ENCODE results near the gene ZYX.

Gene ZYX

DNA sequence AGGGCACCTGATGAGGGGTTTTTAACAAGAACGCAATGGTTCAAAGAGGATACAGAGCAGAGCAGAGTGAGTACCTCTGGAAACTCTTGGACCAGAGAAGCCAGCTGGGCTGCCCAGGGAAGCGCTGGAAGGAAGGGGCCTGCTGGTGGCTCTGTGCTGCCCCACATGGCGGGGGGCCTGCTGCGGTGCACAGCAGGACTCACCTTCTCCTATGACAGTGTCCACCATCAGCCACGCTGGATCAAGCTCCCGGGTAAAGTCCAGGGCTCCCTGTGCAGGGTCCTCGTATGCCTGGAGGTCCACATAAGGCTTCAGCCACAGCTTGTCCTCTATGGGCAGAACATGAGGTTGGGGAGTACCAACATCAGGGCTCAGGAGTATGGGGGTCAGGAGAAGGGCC is 15.0 kb downstream of the ZYX start:
- Histone ChIP-seq H4K91ac (ENCODE audit: low read depth, low read length, poor library complexity) (no peak overlapping the region), H3K27me3 (ENCODE audit: control insufficient read depth in 3 of 3, insufficient read depth in 3 of 3, low read depth in 1 of 3, low read length in 3 of 3) (no peaks in the 10 kb centered on the region), H2AK5ac (ENCODE audit: low read depth, low read length) (no peak overlapping the region), H3K9ac (ENCODE audit: low read depth, low read length, poor library complexity) (no peak overlapping the region), H3K27ac (replicated peaks; ENCODE audit: low read length) (no peak overlapping the region), H3K23ac (ENCODE audit: low read depth, low read length, poor library complexity) (no peak overlapping the region), H2BK5ac (ENCODE audit: low read length) (no peak overlapping the region), H3K18ac (ENCODE audit: low read length) (no peak overlapping the region), H3K9me3 (replicated peaks in 1 of 2; ENCODE audit: control insufficient read depth in 2 of 2, insufficient read depth in 1 of 2, low read depth in 1 of 2, low read length in 2 of 2) (no peaks in the 10 kb centered on the region), H2BK12ac (ENCODE audit: low read length) (no peak overlapping the region), H4K8ac (ENCODE audit: low read depth, low read length) (no peak overlapping the region), H3K4me2 (ENCODE audit: insufficient read depth, low read length, poor library complexity, severe bottlenecking) (no peak overlapping the region), H2AFZ (ENCODE audit: low read length) (no peak overlapping the region), H3K36me3 (replicated peaks in 1 of 2; ENCODE audit: control insufficient read depth in 2 of 2, insufficient read depth in 2 of 2, low read length in 2 of 2) (peaks cover 12 to 22% of the 10 kb centered on the region in 2 donors), H2BK120ac (ENCODE audit: low read depth, low read length) (no peak overlapping the region), H3K4me3 (ENCODE audit: low read length in 2 of 2) (no peak overlapping the region), H3K79me1 (ENCODE audit: low read depth, low read length) (no peaks in the 10 kb centered on the region), H3K4ac (ENCODE audit: low read length) (no peak overlapping the region), H3K4me1 (ENCODE audit: control insufficient read depth in 2 of 2, insufficient read depth in 1 of 2, low read depth in 1 of 2, low read length in 2 of 2) (peaks cover 0 to 3% of the 10 kb centered on the region in 2 donors), H2BK15ac (ENCODE audit: low read length) (no peak overlapping the region), H3K14ac (ENCODE audit: low read length) (no peak overlapping the region)
- no CpG with 5 or more reads among the region's 7 CpGs for WGBS, 2 donors (ENCODE audit: extremely low coverage in 2 of 2, insufficient read length in 2 of 2, insufficient replicate concordance in 1 of 2)
- no peak for DNase-seq (ENCODE audit: low spot score)

DNA sequence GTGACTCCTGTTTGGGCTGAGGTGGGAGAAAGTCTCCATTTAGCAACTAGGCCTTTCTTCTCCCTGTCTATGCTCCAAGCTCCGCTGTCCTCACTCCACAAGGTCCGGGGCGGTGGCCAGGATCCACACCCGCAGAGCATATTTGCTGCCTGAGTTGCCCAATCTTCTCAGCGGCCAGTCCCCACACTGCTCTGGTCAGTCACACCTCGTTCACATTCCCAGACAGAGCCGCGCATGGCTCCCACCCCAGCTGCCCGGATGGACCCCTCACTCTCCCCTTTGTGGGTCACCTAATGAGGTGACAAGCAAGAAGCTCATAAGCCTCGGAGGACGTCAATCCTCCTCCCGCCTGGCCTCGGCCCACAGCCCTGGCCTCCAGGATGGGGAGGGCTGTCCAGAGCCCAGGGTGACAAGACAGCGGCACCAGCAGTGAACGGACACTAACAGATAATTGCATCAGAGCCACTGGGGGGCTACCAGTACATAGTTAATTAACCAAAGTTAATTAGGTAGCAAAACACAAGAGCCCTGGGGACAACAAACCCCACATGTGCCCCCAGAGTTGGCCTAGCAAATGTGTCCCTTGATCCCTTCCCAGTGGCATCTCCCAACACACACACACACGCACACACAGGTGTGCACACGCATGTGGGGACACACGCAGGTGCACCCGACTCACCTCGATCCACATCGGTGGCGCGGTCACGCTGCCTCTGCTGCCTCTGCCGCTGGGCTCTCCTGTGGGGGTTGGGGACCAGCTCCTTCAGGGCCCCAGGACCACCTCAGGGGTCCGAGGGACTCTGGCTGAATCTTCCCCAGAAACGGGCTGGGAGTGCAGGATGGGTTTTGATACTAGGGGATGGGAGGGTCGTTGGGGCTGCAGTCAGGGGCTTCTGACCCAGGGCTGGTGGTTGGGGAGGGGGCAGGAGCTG is 15.7 kb downstream of the ZYX start:
- H3K9me3 ChIP-seq (replicated peaks in 1 of 2; ENCODE audit: control insufficient read depth in 2 of 2, insufficient read depth in 1 of 2, low read depth in 1 of 2, low read length in 2 of 2): no peaks in the 10 kb centered on the region
- H3K4me1 ChIP-seq (ENCODE audit: control insufficient read depth in 2 of 2, insufficient read depth in 1 of 2, low read depth in 1 of 2, low read length in 2 of 2): peaks cover 0 to 3% of the 10 kb centered on the region in 2 donors
- H2BK15ac ChIP-seq (ENCODE audit: low read length): no peak overlapping the region
- peaks cover 5 to 15% of the 10 kb centered on the region in 2 donors for H3K36me3 ChIP-seq (replicated peaks in 1 of 2; ENCODE audit: control insufficient read depth in 2 of 2, insufficient read depth in 2 of 2, low read length in 2 of 2)
- H3K4ac ChIP-seq (ENCODE audit: low read length): no peak overlapping the region
- H3K27ac ChIP-seq (replicated peaks; ENCODE audit: low read length): no peak overlapping the region
- H2BK120ac ChIP-seq (ENCODE audit: low read depth, low read length): no peak overlapping the region
- no peaks in the 10 kb centered on the region for H3K27me3 ChIP-seq (ENCODE audit: control insufficient read depth in 3 of 3, insufficient read depth in 3 of 3, low read depth in 1 of 3, low read length in 3 of 3)
- H2AFZ ChIP-seq (ENCODE audit: low read length): no peak overlapping the region
- no peak overlapping the region for H2BK5ac ChIP-seq (ENCODE audit: low read length)
- H2AK5ac ChIP-seq (ENCODE audit: low read depth, low read length): no peak overlapping the region
- no peak overlapping the region for H3K4me2 ChIP-seq (ENCODE audit: insufficient read depth, low read length, poor library complexity, severe bottlenecking)
- no CpG with 5 or more reads among the region's 28 CpGs for WGBS, 2 donors (ENCODE audit: extremely low coverage in 2 of 2, insufficient read length in 2 of 2, insufficient replicate concordance in 1 of 2)
- no peak overlapping the region for H3K9ac ChIP-seq (ENCODE audit: low read depth, low read length, poor library complexity)
- no peak overlapping the region for H4K8ac ChIP-seq (ENCODE audit: low read depth, low read length)
- H3K4me3 ChIP-seq (ENCODE audit: low read length in 2 of 2): no peak overlapping the region
- H4K91ac ChIP-seq (ENCODE audit: low read depth, low read length, poor library complexity): no peak overlapping the region
- no peaks in the 10 kb centered on the region for H3K79me1 ChIP-seq (ENCODE audit: low read depth, low read length)
- no peak overlapping the region for H2BK12ac ChIP-seq (ENCODE audit: low read length)
- peak overlapping the region; percentile 8 for H3K23ac ChIP-seq (ENCODE audit: low read depth, low read length, poor library complexity)
- H3K14ac ChIP-seq (ENCODE audit: low read length): peak overlapping the region; percentile 14
- peak overlapping the region; percentile 80 for H3K18ac ChIP-seq (ENCODE audit: low read length)
- no peak for DNase-seq (ENCODE audit: low spot score)

DNA sequence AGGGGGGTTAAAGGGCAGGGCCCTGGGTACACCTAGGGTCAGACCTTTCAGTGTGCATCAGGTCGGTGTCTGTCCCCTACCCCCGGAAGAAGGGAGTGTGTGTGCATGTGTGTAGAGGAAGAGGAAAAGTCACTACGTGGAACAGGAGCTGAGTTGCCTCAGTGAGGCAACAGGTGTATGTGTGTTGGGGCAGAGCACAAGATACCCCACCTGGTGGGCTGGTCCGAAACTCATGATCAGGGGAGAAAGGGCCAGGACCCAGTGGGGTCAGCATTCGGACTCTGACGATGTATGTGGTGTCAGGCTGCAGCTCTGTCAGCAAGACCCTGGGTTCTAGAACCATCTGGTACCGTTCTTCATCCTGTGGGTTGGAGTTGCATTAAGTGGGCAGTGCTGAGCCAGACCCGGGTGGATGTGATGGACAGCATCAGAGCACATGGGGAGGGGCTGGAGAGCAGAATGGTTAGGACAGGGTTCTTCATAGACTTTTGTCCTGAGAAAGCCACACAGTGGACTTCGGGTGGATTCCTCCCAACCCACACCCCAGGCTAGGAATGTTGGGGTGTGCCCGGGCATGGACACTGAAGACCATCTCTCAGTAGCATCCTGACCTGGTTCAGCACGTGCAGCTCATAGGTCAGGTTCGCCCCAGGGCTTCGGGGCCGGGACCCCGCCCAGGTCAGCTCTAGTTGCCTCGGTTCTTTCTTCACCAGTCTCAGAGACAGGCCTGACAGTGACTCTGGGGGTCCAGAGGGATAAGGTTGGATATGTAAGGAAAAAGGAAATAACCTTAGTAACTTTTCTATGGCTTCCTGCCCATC is 16.8 kb downstream of the ZYX start:
- Histone ChIP-seq H3K9me3 (replicated peaks in 1 of 2; ENCODE audit: control insufficient read depth in 2 of 2, insufficient read depth in 1 of 2, low read depth in 1 of 2, low read length in 2 of 2) (no peaks in the 10 kb centered on the region), H3K14ac (ENCODE audit: low read length) (no peak overlapping the region), H3K4me3 (ENCODE audit: low read length in 2 of 2) (peak overlapping the region in 1 of 2 donors; percentile 30), H3K23ac (ENCODE audit: low read depth, low read length, poor library complexity) (no peak overlapping the region), H2BK15ac (ENCODE audit: low read length) (no peak overlapping the region), H3K27me3 (ENCODE audit: control insufficient read depth in 3 of 3, insufficient read depth in 3 of 3, low read depth in 1 of 3, low read length in 3 of 3) (no peaks in the 10 kb centered on the region), H2AFZ (ENCODE audit: low read length) (no peak overlapping the region), H3K4me1 (ENCODE audit: control insufficient read depth in 2 of 2, insufficient read depth in 1 of 2, low read depth in 1 of 2, low read length in 2 of 2) (peaks cover 0 to 3% of the 10 kb centered on the region in 2 donors), H2AK5ac (ENCODE audit: low read depth, low read length) (no peak overlapping the region), H2BK120ac (ENCODE audit: low read depth, low read length) (no peak overlapping the region), H3K36me3 (replicated peaks in 1 of 2; ENCODE audit: control insufficient read depth in 2 of 2, insufficient read depth in 2 of 2, low read length in 2 of 2) (peaks cover 2 to 6% of the 10 kb centered on the region in 2 donors), H3K9ac (ENCODE audit: low read depth, low read length, poor library complexity) (no peak overlapping the region), H3K27ac (replicated peaks; ENCODE audit: low read length) (no peak overlapping the region), H2BK12ac (ENCODE audit: low read length) (no peak overlapping the region), H3K4ac (ENCODE audit: low read length) (no peak overlapping the region), H3K79me1 (ENCODE audit: low read depth, low read length) (no peaks in the 10 kb centered on the region), H4K91ac (ENCODE audit: low read depth, low read length, poor library complexity) (no peak overlapping the region), H4K8ac (ENCODE audit: low read depth, low read length) (no peak overlapping the region), H2BK5ac (ENCODE audit: low read length) (no peak overlapping the region), H3K4me2 (ENCODE audit: insufficient read depth, low read length, poor library complexity, severe bottlenecking) (no peak overlapping the region), H3K18ac (ENCODE audit: low read length) (no peak overlapping the region)
- DNase-seq (ENCODE audit: low spot score): no peak
- WGBS, 2 donors (ENCODE audit: extremely low coverage in 2 of 2, insufficient read length in 2 of 2, insufficient replicate concordance in 1 of 2): no CpG with 5 or more reads among the region's 16 CpGs

DNA sequence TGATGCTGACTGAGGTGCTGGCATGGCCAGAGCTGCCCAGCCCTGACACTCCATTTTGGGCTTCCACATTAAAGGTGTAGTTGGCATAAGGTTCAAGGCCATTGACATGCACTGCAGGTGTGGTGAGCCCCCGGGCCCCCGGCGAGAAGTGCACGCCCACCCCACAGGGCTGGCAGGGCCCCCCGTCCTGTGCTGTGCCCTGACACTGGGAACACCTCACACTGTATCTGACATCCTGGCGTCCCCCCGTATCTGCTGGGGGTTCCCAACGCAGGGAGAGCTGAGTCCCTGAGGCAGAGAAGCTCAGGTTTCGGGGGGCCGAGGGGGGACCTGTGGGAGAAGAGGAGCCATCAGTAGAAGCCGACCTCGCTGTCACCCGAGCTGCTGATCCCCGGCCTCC is 17.5 kb downstream of the ZYX start:
- H3K4me2 ChIP-seq (ENCODE audit: insufficient read depth, low read length, poor library complexity, severe bottlenecking): no peak overlapping the region
- H2BK12ac ChIP-seq (ENCODE audit: low read length): no peak overlapping the region
- H4K91ac ChIP-seq (ENCODE audit: low read depth, low read length, poor library complexity): no peak overlapping the region
- no peak overlapping the region for H2BK120ac ChIP-seq (ENCODE audit: low read depth, low read length)
- H3K4me3 ChIP-seq (ENCODE audit: low read length in 2 of 2): no peak overlapping the region
- no peaks in the 10 kb centered on the region for H3K79me1 ChIP-seq (ENCODE audit: low read depth, low read length)
- H3K18ac ChIP-seq (ENCODE audit: low read length): no peak overlapping the region
- peak overlapping the region; percentile 43 for H3K23ac ChIP-seq (ENCODE audit: low read depth, low read length, poor library complexity)
- no peaks in the 10 kb centered on the region for H3K36me3 ChIP-seq (replicated peaks in 1 of 2; ENCODE audit: control insufficient read depth in 2 of 2, insufficient read depth in 2 of 2, low read length in 2 of 2)
- no peak overlapping the region for H3K9ac ChIP-seq (ENCODE audit: low read depth, low read length, poor library complexity)
- no peak overlapping the region for H4K8ac ChIP-seq (ENCODE audit: low read depth, low read length)
- no peak overlapping the region for H3K14ac ChIP-seq (ENCODE audit: low read length)
- WGBS, 2 donors (ENCODE audit: extremely low coverage in 2 of 2, insufficient read length in 2 of 2, insufficient replicate concordance in 1 of 2): no CpG with 5 or more reads among the region's 14 CpGs
- no peaks in the 10 kb centered on the region for H3K9me3 ChIP-seq (replicated peaks in 1 of 2; ENCODE audit: control insufficient read depth in 2 of 2, insufficient read depth in 1 of 2, low read depth in 1 of 2, low read length in 2 of 2)
- no peak overlapping the region for H2BK15ac ChIP-seq (ENCODE audit: low read length)
- H3K27ac ChIP-seq (replicated peaks; ENCODE audit: low read length): no peak overlapping the region
- H3K4me1 ChIP-seq (ENCODE audit: control insufficient read depth in 2 of 2, insufficient read depth in 1 of 2, low read depth in 1 of 2, low read length in 2 of 2): peaks cover 0 to 3% of the 10 kb centered on the region in 2 donors
- no peak for DNase-seq (ENCODE audit: low spot score)
- no peak overlapping the region for H3K4ac ChIP-seq (ENCODE audit: low read length)
- H2BK5ac ChIP-seq (ENCODE audit: low read length): no peak overlapping the region
- H3K27me3 ChIP-seq (ENCODE audit: control insufficient read depth in 3 of 3, insufficient read depth in 3 of 3, low read depth in 1 of 3, low read length in 3 of 3): no peaks in the 10 kb centered on the region
- H2AFZ ChIP-seq (ENCODE audit: low read length): no peak overlapping the region
- no peak overlapping the region for H2AK5ac ChIP-seq (ENCODE audit: low read depth, low read length)

Measured in neuronal stem cell (in vitro differentiated cells).